Neuronal stem cell (in vitro differentiated cells): ENCODE measurements around the gene RBMS3.
"Not testable (repeated sequence)": the region's sequence is repeated elsewhere in the genome, so short reads cannot be mapped to it uniquely, and the experiment has no call there.

Experiments
- DNase-seq: peaks from one replicate; pipeline ENCODE4 v3.0.0-alpha.2; 2013; ENCODE audit warnings: low spot score
- H2AFZ ChIP-seq: one replicate; pipeline ENCODE4 v1.6.1; 2013; ENCODE audit warnings: mild to moderate bottlenecking, low read length, inconsistent platforms
- H2AK5ac ChIP-seq: 2 replicates; pipeline ENCODE4 v1.6.1; 2013; ENCODE audit warnings: low read depth, mild to moderate bottlenecking, inconsistent platforms, low read length, moderate library complexity, mixed read lengths
- H2BK120ac ChIP-seq: 2 replicates; pipeline ENCODE4 v1.6.1; 2013; ENCODE audit warnings: low read depth, mild to moderate bottlenecking, inconsistent platforms, low read length, moderate library complexity, mixed read lengths
- H2BK12ac ChIP-seq: one replicate; pipeline ENCODE4 v1.6.1; 2013; ENCODE audit warnings: low read length, inconsistent platforms
- H2BK15ac ChIP-seq: 2 replicates; pipeline ENCODE4 v1.6.1; 2013; ENCODE audit warnings: mild to moderate bottlenecking, low read length, inconsistent platforms, mixed read lengths
- H2BK5ac ChIP-seq: one replicate; pipeline ENCODE4 v1.6.1; 2013; ENCODE audit warnings: inconsistent platforms, mild to moderate bottlenecking, low read length, moderate library complexity
- H3K14ac ChIP-seq: one replicate; pipeline ENCODE4 v1.6.1; 2013; ENCODE audit warnings: low read length, inconsistent platforms
- H3K18ac ChIP-seq: 2 replicates; pipeline ENCODE4 v1.6.1; 2013; ENCODE audit warnings: low read length, inconsistent platforms
- H3K23ac ChIP-seq: 2 replicates; pipeline ENCODE4 v1.6.1; 2013; ENCODE audit warnings: low read depth, mild to moderate bottlenecking, mixed read lengths, low read length, inconsistent platforms; ENCODE audit not compliant: poor library complexity
- H3K27ac ChIP-seq: replicated peaks from 3 replicates; pipeline ENCODE4 v1.5.1; 2013; ENCODE audit warnings: low read length, inconsistent platforms
- H3K27me3 ChIP-seq, 3 experiments: 2 replicates each; pipeline ENCODE4 v1.6.1; 2013; ENCODE audit warnings: low read length in 3 of 3, mild to moderate bottlenecking in 2 of 3, inconsistent platforms in 1 of 3, low read depth in 1 of 3, mixed read lengths in 1 of 3, moderate library complexity in 1 of 3; ENCODE audit not compliant: control insufficient read depth in 3 of 3, insufficient read depth in 3 of 3
- H3K36me3 ChIP-seq, 2 donors: replicated peaks in 1 of 2; 2 replicates each; pipeline ENCODE4 v1.6.1; 2013; ENCODE audit warnings: low read length in 2 of 2; ENCODE audit not compliant: control insufficient read depth in 2 of 2, insufficient read depth in 2 of 2
- H3K4ac ChIP-seq: 2 replicates; pipeline ENCODE4 v1.6.1; 2013; ENCODE audit warnings: inconsistent platforms, mild to moderate bottlenecking, low read length, moderate library complexity
- H3K4me1 ChIP-seq, 2 donors: 1 replicate in 1 of 2; 2 replicates in 1 of 2; pipeline ENCODE4 v1.6.1; 2013; ENCODE audit warnings: low read length in 2 of 2, low read depth in 1 of 2; ENCODE audit not compliant: control insufficient read depth in 2 of 2, insufficient read depth in 1 of 2
- H3K4me2 ChIP-seq: one replicate; pipeline ENCODE4 v1.6.1; 2013; ENCODE audit warnings: mild to moderate bottlenecking, low read length, inconsistent platforms; ENCODE audit not compliant: insufficient read depth, poor library complexity, severe bottlenecking
- H3K4me3 ChIP-seq, 2 donors: 2 replicates each; pipeline ENCODE4 v1.5.1; 2013; ENCODE audit warnings: low read length in 2 of 2, mild to moderate bottlenecking in 2 of 2, inconsistent platforms in 1 of 2, moderate library complexity in 1 of 2
- H3K79me1 ChIP-seq: one replicate; pipeline ENCODE4 v1.6.1; 2013; ENCODE audit warnings: low read depth, mild to moderate bottlenecking, inconsistent platforms, low read length, moderate library complexity
- H3K9ac ChIP-seq: one replicate; pipeline ENCODE4 v1.6.1; 2013; ENCODE audit warnings: mild to moderate bottlenecking, low read depth, low read length, inconsistent platforms; ENCODE audit not compliant: poor library complexity
- H3K9me3 ChIP-seq, 2 donors: replicated peaks in 1 of 2; 2 replicates each; pipeline versions ENCODE3 to v1.6.1; 2013; ENCODE audit warnings: low read length in 2 of 2, mild to moderate bottlenecking in 2 of 2, inconsistent platforms in 1 of 2, low read depth in 1 of 2, mixed read lengths in 1 of 2, moderate library complexity in 1 of 2; ENCODE audit not compliant: control insufficient read depth in 2 of 2, insufficient read depth in 1 of 2
- H4K8ac ChIP-seq: one replicate; pipeline ENCODE4 v1.6.1; 2013; ENCODE audit warnings: low read depth, mild to moderate bottlenecking, inconsistent platforms, low read length, moderate library complexity
- H4K91ac ChIP-seq: one replicate; pipeline ENCODE4 v1.6.1; 2013; ENCODE audit warnings: low read length, low read depth, mild to moderate bottlenecking, inconsistent platforms; ENCODE audit not compliant: poor library complexity
- WGBS, 2 donors: extraction: QIAGEN DNeasy Blood & Tissue Kit; methylation state at CpG; one replicate each; pipeline ENCODE4 v1.1.7; 2013; ENCODE audit warnings: missing lambda C conversion rate in 2 of 2, mixed read lengths in 1 of 2; ENCODE audit not compliant: insufficient read length in 2 of 2, insufficient replicate concordance in 1 of 2; ENCODE audit errors: extremely low coverage in 2 of 2; 5-methylcytosine and 5-hydroxymethylcytosine counted together

RBMS3 gene

GRCh38 chr3:29393946-29394345 is 113.1 kb downstream of the RBMS3 start:
- not testable (repeated sequence) for H3K4me2 ChIP-seq, H4K91ac ChIP-seq, H2BK15ac ChIP-seq, H3K36me3 ChIP-seq, H3K4ac ChIP-seq, H3K23ac ChIP-seq, H3K14ac ChIP-seq, H4K8ac ChIP-seq, H3K4me3 ChIP-seq, H2AFZ ChIP-seq, H3K9me3 ChIP-seq, H2AK5ac ChIP-seq, H3K79me1 ChIP-seq, H3K27me3 ChIP-seq, H2BK12ac ChIP-seq, H3K27ac ChIP-seq, H2BK5ac ChIP-seq, H2BK120ac ChIP-seq, DNase-seq, H3K4me1 ChIP-seq, H3K18ac ChIP-seq, H3K9ac ChIP-seq
- no CpG with 5 or more reads among the region's 4 CpGs for WGBS, 2 donors

DNA sequence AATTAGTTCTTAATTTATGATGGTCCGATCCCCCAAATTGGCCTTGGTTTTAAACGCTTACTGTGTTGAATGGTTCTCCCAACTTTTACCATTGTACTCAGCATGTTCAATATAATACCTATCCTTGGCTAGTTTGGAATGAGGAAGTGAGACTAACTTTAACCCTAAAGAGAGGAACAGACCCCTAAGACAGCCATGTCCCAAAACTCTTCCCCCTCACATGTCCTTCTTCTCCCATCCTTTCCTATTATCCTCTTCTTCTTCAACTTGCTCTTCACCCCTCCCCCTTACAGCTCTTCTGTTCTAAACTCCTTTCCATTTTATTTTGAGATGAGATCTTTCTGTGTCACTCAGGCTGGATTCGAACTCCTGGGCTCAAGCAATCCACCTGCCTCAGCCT is 116.5 kb downstream of the RBMS3 start:
- WGBS, 2 donors = no CpG with 5 or more reads among the region's 3 CpGs
- Histone ChIP-seq H3K18ac (no peak overlapping the region), H2AK5ac (no peak overlapping the region), H3K9ac (no peak overlapping the region), H3K9me3 (peaks cover 0 to 7% of the 10 kb centered on the region in 2 donors), H3K4me2 (no peak overlapping the region), H2BK120ac (no peak overlapping the region), H3K4me1 (no peaks in the 10 kb centered on the region), H3K27ac (no peak overlapping the region), H2BK5ac (no peak overlapping the region), H3K79me1 (no peaks in the 10 kb centered on the region), H2BK12ac (no peak overlapping the region), H4K91ac (no peak overlapping the region), H3K4me3 (no peak overlapping the region), H2AFZ (no peak overlapping the region), H2BK15ac (no peak overlapping the region), H3K4ac (no peak overlapping the region), H3K23ac (no peak overlapping the region), H4K8ac (no peak overlapping the region), H3K36me3 (no peaks in the 10 kb centered on the region), H3K27me3 (no peaks in the 10 kb centered on the region), H3K14ac (no peak overlapping the region)
- no peak for DNase-seq

- Histone ChIP-seq H4K8ac (no peak overlapping the region), H2AFZ (no peak overlapping the region), H3K9me3 (peaks cover 0 to 3% of the 10 kb centered on the region in 2 donors), H3K23ac (no peak overlapping the region), H2AK5ac (no peak overlapping the region), H2BK15ac (no peak overlapping the region), H3K4me3 (no peak overlapping the region), H3K14ac (no peak overlapping the region), H2BK120ac (no peak overlapping the region), H2BK12ac (no peak overlapping the region), H4K91ac (no peak overlapping the region), H3K27me3 (no peaks in the 10 kb centered on the region), H3K4ac (no peak overlapping the region), H3K4me1 (no peaks in the 10 kb centered on the region), H3K36me3 (no peaks in the 10 kb centered on the region), H3K79me1 (no peaks in the 10 kb centered on the region), H2BK5ac (no peak overlapping the region), H3K27ac (no peak overlapping the region), H3K18ac (no peak overlapping the region), H3K9ac (no peak overlapping the region), H3K4me2 (no peak overlapping the region)
- no peak for DNase-seq
- no CpG with 5 or more reads among the region's 4 CpGs for WGBS, 2 donors
These were observed 117.9 kb downstream of the RBMS3 start for GRCh38 chr3:29398787-29399186.

GRCh38 chr3:29406291-29406832 is 125.5 kb downstream of the RBMS3 start:
- Histone ChIP-seq H3K27me3 (no peaks in the 10 kb centered on the region), H2AK5ac (no peak overlapping the region), H3K36me3 (no peaks in the 10 kb centered on the region), H3K23ac (no peak overlapping the region), H2BK12ac (no peak overlapping the region), H3K79me1 (no peaks in the 10 kb centered on the region), H4K8ac (no peak overlapping the region), H2BK15ac (no peak overlapping the region), H2BK5ac (no peak overlapping the region), H4K91ac (no peak overlapping the region), H3K9me3 (no peaks in the 10 kb centered on the region), H3K4me1 (peaks cover 0 to 5% of the 10 kb centered on the region in 2 donors), H3K4me2 (no peak overlapping the region), H2BK120ac (no peak overlapping the region), H3K4ac (no peak overlapping the region), H2AFZ (no peak overlapping the region), H3K9ac (no peak overlapping the region), H3K27ac (no peak overlapping the region), H3K4me3 (no peak overlapping the region), H3K14ac (no peak overlapping the region), H3K18ac (no peak overlapping the region)
- WGBS, 2 donors = no CpG with 5 or more reads among the region's 1 CpG
- DNase-seq = no peak
